Epithelial cell of prostate (primary cell): ENCODE measurements around the gene VAMP8.
A peak's percentile ranks its signal among the peaks of the same experiment; 100 is the strongest.
"Not testable (repeated sequence)": the region's sequence is repeated elsewhere in the genome, so short reads cannot be mapped to it uniquely, and the experiment has no call there.

Experiments used
- DNase-seq: peaks from one replicate; pipeline ENCODE4 v3.0.0-alpha.2; 2011; ENCODE audit warnings: low read depth, low spot score
- H3K27ac ChIP-seq: fragments of 450-650 bp; 2 replicates; pipeline ENCODE4 v1.5.1; 2017; ENCODE audit warnings: mild to moderate bottlenecking

Gene VAMP8

DNA sequence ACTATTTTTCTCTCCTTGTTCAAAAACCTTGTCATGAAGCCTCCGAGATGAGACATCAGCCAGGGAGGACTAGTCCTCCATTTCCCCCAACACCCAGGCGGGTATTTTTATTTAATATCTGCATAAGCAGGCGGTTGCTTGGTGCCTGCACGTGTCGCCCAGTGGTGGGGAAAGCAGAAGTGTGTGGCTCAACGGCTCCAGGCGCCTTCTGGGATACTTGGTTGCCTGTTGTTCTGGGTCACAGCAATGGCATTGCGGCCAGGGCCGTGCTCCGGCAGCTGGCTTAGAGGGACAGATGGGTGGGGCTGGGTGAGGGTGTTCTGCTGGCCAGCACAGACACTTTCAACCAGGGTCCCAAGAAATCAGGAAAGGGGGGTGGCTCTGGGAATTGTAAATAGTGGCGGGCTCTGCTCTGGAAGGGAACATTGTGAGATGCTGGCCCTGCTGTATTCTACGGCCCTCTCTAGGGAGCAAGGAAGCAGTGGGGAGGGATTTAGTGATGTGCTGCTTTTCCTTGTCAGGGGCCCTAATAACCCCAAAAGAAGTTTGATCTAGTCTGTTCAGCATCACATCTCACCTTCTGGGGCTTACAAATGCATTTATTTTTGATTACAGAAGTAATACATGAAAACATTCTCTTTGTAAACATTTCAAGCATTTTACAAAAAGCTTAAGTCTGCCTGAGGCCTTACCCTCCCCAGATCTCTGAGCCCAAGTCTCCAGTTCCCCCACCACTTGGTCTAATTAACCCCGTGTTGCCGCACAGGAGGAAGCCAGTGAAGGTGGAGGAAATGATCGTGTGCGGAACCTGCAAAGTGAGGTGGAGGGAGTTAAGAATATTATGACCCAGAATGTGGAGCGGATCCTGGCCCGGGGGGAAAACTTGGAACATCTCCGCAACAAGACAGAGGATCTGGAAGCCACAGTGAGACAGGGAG lies 1.1 kb downstream of the VAMP8 start:
- no peak for DNase-seq
- peak overlapping the region; percentile 83 for H3K27ac ChIP-seq

DNA sequence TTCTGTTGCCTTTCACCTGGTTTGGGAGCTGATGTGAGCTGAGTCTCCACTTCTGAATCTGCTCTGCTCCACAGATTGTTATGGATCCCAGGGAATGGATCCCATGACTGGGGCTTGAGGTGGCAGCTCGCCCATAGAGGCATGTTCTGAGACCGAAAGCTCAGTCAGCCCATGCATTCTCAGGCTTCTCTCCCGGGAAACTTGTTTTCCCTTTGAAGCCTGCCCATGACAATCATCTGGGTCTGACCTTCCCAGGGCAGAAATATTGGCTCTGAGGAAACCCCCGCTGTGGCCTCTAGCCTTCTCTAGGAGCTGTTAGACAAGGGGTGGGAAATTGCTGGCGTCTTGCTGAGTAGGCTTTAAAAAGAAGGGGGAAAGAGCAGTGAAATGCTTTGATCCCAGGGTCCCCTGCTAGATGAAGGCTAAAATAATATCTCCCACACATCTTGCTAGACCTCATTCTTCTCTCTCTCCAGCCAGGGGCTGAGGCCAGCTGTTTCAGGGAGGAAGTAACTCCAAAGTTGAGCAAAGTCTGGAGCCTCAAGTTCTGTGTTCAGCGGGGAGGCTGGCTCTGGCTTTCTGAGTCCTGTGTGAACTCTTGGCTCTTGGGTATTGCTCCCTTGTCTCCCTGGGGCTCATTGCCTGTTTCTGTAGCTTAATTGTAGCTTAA lies 2.0 kb downstream of the VAMP8 start:
- H3K27ac ChIP-seq = no peak overlapping the region
- DNase-seq = no peak

DNA sequence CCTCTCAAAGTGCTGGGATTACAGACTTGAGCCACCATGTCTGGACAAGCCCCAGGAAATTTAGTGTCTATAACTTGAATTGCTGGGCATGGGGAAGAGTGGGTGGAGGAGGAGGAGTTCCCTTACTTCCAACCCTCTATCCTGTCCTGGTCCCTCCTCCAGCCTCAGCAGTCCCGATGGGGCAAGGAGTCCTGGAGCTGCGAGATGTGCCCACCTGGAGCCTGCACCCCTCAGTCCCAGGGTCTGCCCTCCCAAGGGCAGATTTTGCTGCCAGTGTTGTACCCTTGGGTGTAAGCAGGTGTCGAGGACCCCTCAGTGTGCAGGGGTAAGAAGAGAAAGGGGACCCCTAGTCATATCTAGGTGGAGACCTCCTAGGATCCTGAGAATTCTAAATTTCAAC lies 2.8 kb downstream of the VAMP8 start:
- no peak for DNase-seq
- no peak overlapping the region for H3K27ac ChIP-seq

- no peak for DNase-seq
- H3K27ac ChIP-seq = no peak overlapping the region
Observed at GRCh38 chr2:85582492-85582891, 5.1 kb downstream of the VAMP8 start.

- no peak for DNase-seq
- peak overlapping the region; percentile 74 for H3K27ac ChIP-seq
Observed at GRCh38 chr2:85583667-85584353, 6.4 kb downstream of the VAMP8 start.

GRCh38 chr2:85584354-85584856 lies 7.0 kb downstream of the VAMP8 start, which contains the start of gene VAMP5:
VAMP5 (plus strand) TSS chr2:85584431; CDS start chr2:85584491, 60 bp downstream.
- no peak for DNase-seq

DNA sequence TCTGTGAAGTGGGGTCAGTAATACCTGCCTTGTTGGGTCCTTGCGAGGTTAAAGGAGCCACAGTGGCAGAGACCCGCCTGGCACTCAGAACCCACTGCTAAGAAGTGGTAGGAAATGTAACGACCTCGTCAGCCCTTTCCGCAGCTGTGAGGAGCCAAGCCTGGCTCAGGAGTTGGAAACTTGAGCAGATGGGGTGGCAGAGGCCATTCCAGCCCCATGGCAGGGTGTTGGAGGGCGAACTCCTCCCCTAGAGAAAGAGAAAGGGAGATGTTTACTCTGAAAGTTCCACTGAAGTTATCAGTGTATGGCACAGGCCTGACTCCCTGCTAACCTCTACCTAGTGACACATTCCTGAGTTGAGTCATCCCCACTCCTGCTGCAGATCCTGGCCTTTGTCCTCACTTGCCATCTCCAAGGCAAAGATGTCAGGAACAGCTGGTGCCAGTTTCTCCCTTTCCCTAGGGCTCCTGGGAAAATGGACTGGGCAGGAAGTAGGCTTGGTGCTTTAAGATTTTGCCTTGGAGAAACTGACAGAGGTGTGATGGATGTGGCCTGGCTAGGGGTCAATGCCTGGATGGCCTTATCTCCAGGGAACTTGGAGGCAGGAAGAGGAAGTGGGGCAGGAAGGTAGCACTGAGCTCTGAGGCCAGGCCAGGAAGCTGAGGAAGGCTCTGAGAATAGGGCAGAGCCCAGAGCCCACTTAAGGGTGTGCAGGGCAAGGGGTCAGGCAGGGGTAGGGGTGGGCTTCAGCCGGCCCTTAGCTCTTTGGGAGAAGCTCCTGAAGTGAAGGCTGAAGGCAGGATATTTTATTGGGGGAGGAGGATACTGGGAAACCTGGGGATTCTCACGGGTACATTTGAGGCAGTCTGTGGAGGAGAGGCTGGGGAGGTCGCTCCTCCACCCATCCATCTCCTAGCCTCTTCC lies 7.7 kb downstream of the VAMP8 start:
- peak overlapping the region; percentile 74 for H3K27ac ChIP-seq
- peak; percentile 49 for DNase-seq

More at GRCh38 chr2:85584354-85584856, 7.0 kb downstream of the VAMP8 start, which contains the start of gene VAMP5:
- peak within 1 kb of the TSS; percentile 74 for H3K27ac ChIP-seq

GRCh38 chr2:85585781-85586105 lies 8.4 kb downstream of the VAMP8 start:
- no peak for DNase-seq
- peak overlapping the region; percentile 74 for H3K27ac ChIP-seq

DNA sequence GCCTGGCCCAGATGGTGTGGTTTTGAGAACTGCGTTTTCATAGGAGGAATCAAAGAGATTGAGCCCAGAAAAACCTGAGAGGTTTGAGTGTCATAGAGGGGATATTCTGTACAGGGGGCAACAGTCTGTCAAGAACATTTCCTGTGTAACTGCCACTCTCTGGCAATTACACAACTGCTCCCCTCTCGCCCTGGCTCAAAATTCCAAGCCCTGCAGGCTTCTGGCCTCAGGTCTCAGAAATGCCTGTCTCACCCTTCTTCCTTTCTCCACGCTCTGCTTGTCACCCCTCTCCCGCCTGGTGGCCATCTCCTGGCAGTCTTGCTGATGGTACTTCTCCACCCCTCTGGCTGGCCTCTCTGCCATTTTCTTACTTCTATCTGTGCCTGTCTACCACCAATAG lies 10.8 kb downstream of the VAMP8 start:
- no peak for DNase-seq
- H3K27ac ChIP-seq = no peak overlapping the region

DNA sequence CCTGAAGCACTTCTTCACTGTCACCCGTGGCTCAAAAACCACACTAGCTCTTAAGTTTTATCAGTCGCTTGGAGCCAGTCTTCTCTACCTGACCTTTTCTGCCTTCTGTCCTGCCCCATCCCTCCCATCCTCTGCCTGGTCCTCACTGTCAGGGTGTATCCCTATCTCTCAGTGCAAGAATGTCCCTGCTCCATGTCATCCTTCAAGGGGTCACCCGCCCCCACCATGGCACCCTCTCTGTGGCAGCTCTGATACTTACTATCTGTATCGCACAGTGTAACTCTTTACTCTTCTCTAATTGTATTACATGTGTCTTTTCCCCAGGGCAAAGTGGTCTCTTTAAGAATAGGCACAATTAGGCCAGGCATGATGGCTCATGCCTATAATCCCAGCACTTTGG lies 11.3 kb downstream of the VAMP8 start:
- H3K27ac ChIP-seq = no peak overlapping the region
- DNase-seq = no peak

GRCh38 chr2:85589181-85589580 lies 11.8 kb downstream of the VAMP8 start:
- no peak for DNase-seq
- H3K27ac ChIP-seq = no peak overlapping the region

DNA sequence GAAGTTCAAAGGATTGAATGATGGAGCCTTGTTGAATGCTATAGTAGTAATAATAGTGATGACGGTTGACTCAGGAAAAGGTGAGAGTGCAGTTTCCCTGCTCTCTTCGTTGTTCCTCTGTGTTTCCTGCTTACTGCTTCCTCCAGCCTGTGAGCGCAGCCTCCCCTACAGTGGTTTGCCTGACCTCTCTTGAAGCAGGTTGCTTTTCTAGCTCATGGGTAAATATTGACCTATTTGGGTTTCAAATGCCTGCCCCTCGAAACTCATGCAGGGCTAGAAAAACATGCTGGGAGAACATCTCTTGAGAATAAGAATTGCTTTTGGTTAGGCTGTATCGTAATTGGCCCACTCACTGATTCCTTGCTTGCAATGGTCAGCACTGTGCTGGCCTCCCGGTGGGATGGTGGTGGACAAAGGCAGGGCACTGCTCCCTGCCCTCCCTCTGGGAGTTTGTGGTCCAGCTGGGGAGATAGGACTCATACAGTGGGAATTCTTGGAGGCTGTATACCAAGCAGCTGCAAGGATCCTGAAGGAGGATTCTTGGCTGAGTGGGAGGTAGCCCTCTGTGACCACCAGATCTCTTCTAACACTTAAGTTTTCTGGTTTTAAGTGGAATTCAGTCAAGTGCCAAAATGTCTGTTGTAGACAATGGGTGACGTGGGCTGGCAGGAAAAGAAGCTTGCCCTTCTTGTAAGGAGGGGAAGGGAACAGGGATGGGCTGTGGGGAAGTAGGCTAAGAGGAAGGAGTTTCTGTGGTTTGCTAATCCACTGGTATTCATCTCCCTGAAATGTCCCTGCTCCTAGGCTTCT lies 12.8 kb downstream of the VAMP8 start:
- DNase-seq = no peak
- peak overlapping the region; percentile 67 for H3K27ac ChIP-seq

- H3K27ac ChIP-seq = peak overlapping the region; percentile 67
- DNase-seq = no peak
Observed at GRCh38 chr2:85590950-85591349, 13.6 kb downstream of the VAMP8 start.

DNA sequence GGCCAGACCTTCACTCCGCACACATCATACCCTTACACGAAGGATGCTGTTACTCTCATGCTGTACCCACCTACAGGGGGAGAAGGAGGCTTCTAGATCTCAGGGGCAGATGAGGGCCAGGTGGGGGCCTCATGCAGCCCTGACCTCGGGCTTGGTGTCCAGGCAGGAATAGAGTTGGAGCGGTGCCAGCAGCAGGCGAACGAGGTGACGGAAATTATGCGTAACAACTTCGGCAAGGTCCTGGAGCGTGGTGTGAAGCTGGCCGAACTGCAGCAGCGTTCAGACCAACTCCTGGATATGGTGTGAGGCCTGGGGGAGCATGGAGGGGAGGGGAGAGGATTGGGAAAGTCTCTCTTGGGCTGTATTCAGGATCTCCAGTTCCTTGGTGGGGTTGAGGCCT lies 14.2 kb downstream of the VAMP8 start:
- H3K27ac ChIP-seq = peak overlapping the region; percentile 67
- no peak for DNase-seq

GRCh38 chr2:85592299-85592698 lies 14.9 kb downstream of the VAMP8 start:
- not testable (repeated sequence) for DNase-seq
- H3K27ac ChIP-seq = peak overlapping the region; percentile 67

DNA sequence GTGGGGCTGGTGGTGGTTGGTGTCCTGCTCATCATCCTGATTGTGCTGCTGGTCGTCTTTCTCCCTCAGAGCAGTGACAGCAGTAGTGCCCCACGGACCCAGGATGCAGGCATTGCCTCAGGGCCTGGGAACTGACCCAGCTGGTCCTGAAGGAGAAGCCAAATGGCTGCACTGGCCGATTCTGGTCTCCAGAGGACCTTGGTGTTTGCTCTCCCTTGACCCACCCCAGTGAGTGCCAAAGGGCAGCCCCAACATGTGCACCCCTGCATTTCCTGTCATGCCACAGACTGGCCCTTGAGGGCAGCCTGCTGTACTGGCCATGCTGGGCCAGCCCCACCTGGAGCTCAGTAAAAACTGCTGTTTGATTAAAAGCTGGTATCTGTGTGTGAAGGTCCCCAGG lies 15.6 kb downstream of the VAMP8 start:
- no peak for DNase-seq
- no peak overlapping the region for H3K27ac ChIP-seq

DNA sequence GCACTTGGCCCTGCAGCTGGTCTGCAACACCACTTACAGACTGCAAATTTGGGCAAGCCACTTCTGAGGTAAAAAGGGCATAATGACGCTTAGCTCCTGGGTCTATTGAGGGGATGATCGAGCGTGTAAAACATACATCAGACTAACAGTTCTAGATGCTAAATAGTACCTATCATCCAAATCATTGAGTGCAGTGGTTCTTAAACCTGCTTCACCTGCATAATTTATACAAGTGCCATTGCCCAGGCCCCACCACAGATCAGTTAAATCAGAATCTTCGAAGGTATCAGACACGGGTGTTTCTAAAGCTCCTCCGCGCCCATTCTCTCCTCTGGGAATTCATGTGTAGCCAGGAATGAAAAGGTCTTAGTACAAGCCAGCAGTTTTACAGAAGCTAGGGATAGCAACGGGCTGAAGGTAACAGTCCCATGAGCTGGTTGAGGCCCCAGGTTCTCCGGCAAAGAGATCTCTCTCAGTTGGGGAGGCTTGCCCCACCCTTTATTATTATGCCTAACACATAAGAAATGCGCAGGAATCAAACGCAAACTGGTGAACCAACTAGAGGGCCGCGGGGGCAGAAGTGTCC lies 17.4 kb downstream of the VAMP8 start:
- DNase-seq = no peak
- H3K27ac ChIP-seq = peak overlapping the region; percentile 82

GRCh38 chr2:85595301-85596025 lies 18.1 kb downstream of the VAMP8 start, which contains the start of gene RNF181:
RNF181 (plus strand) TSS chr2:85595745; CDS start chr2:85595764, 19 bp downstream.
- peak; percentile 98 for DNase-seq

More at GRCh38 chr2:85595301-85596025, 18.1 kb downstream of the VAMP8 start, which contains the start of gene RNF181:
- peak within 1 kb of the TSS; percentile 82 for H3K27ac ChIP-seq
